ENCODE results near the gene BBLN.

- no peak for TF ChIP-seq POLR2A (IDR thresholded peaks at IDR 0.05)
- TF ChIP-seq, protein P1, sequence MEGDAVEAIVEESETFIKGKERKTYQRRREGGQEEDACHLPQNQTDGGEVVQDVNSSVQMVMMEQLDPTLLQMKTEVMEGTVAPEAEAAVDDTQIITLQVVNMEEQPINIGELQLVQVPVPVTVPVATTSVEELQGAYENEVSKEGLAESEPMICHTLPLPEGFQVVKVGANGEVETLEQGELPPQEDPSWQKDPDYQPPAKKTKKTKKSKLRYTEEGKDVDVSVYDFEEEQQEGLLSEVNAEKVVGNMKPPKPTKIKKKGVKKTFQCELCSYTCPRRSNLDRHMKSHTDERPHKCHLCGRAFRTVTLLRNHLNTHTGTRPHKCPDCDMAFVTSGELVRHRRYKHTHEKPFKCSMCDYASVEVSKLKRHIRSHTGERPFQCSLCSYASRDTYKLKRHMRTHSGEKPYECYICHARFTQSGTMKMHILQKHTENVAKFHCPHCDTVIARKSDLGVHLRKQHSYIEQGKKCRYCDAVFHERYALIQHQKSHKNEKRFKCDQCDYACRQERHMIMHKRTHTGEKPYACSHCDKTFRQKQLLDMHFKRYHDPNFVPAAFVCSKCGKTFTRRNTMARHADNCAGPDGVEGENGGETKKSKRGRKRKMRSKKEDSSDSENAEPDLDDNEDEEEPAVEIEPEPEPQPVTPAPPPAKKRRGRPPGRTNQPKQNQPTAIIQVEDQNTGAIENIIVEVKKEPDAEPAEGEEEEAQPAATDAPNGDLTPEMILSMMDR (IDR thresholded peaks at IDR 0.05) = no peak
- no peak for TF ChIP-seq POLR2AphosphoS5 (IDR thresholded peaks at IDR 0.05)
Measured at GRCh38 chr9:128150594-128151308, 9.3 kb upstream of the BBLN start.
